HEK293T (cell line): ENCODE results near the gene TBCC.

ENCODE experiments used
- BHLHE40 ChIP-seq: fragments of 450-650 bp; IDR thresholded peaks from 2 replicates; pipeline ENCODE4 v1.6.1; 2016; ENCODE audit warnings: mild to moderate bottlenecking, moderate library complexity, borderline replicate concordance
- CTBP1 ChIP-seq: fragments of 450-650 bp; IDR thresholded peaks from 2 replicates; pipeline ENCODE4 v1.6.1; 2016; ENCODE audit warnings: borderline replicate concordance
- ELF4 ChIP-seq: fragments of 450-650 bp; IDR thresholded peaks from 2 replicates; pipeline ENCODE4 v1.6.1; 2017; ENCODE audit warnings: antibody characterized with exemption
- FOXK2 ChIP-seq: fragments of 450-650 bp; IDR thresholded peaks from 2 replicates; pipeline ENCODE4 v1.6.1; 2016; ENCODE audit warnings: mild to moderate bottlenecking
- FOXM1 ChIP-seq: fragments of 450-650 bp; IDR thresholded peaks from 2 replicates; pipeline ENCODE4 v1.6.1; 2017; ENCODE audit warnings: mild to moderate bottlenecking, borderline replicate concordance
- SUZ12 ChIP-seq: fragments of 450-650 bp; IDR thresholded peaks from 2 replicates; pipeline ENCODE4 v1.6.1; 2016; ENCODE audit warnings: mild to moderate bottlenecking
- TARDBP ChIP-seq: fragments of 450-650 bp; IDR thresholded peaks from 2 replicates; pipeline ENCODE4 v1.6.1; 2016
- ZNF384 ChIP-seq: fragments of 450-650 bp; IDR thresholded peaks from 2 replicates; pipeline ENCODE4 v1.6.1; 2016

DNA sequence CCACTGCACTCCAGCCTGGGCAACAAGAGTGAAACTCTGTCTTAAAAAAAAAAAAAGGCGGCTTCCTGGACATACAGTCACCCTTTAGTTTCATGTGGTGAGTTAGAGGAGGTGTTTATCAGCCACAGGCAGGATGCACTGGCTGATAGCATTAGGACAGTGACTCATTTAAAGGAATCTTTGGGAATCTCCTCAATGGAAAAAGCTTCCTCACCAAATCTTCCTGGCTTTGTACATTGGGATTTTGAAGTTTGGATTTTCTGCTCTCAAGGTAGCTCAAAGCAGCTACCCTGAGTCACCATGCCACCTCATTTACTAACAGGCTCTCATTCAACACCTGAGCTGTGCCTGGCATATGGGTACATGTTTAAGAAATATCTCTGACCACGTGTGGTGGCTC is 43.7 kb downstream of the TBCC start:
- TF ChIP-seq TARDBP = no peak
- TF ChIP-seq ELF4 = no peak
- no peak for TF ChIP-seq ZNF384
- no peak for TF ChIP-seq FOXK2
- no peak for TF ChIP-seq CTBP1
- no peak for TF ChIP-seq BHLHE40
- TF ChIP-seq FOXM1 = no peak
- no peak for TF ChIP-seq SUZ12
